Gastrocnemius medialis (tissue), 4 donors: ENCODE results near the gene CD300LD. TPM values are rescaled to one million over a fixed set of nuclear protein-coding genes. Genes with fewer than 3 reads are reported as not detected.

ENCODE experiments used
- ATAC-seq, 2 donors: fragments of 150-250 bp; one replicate each; pipeline ENCODE4 v1.9.1; 2016
- DNase-seq, 2 donors: peaks; one replicate each; pipeline ENCODE4 v3.0.0-alpha.2; 2019
- H3K27ac ChIP-seq, 4 donors: fragments of 200-600 bp; sonication (generic); 1 replicate in 1 of 4; 2 replicates in 3 of 4; pipeline ENCODE4 v1.5.1; 2016 to 2018; ENCODE audit warnings: mild to moderate bottlenecking in 2 of 4, moderate library complexity in 1 of 4
- H3K27me3 ChIP-seq, 3 donors: fragments of 200-600 bp; sonication (generic) in 2 of 3; 1 replicate in 1 of 3; 2 replicates in 2 of 3; pipeline versions ENCODE4 v1.5.1 to v1.6.0; 2016 to 2019; ENCODE audit warnings: mild to moderate bottlenecking in 1 of 3, moderate library complexity in 1 of 3
- H3K36me3 ChIP-seq, 2 donors: fragments of 200-600 bp; sonication (generic) in 1 of 2; one replicate each; pipeline ENCODE4 v1.5.1; 2017 to 2018
- H3K4me1 ChIP-seq, 2 donors: fragments of 200-600 bp; sonication (generic) in 1 of 2; one replicate each; pipeline ENCODE4 v1.5.1; 2016 to 2017; ENCODE audit warnings: mild to moderate bottlenecking in 2 of 2
- H3K4me3 ChIP-seq, 4 donors: fragments of 200-600 bp; sonication (generic) in 3 of 4; 1 replicate in 1 of 4; 2 replicates in 3 of 4; pipeline ENCODE4 v1.5.1; 2016 to 2019; ENCODE audit warnings: mild to moderate bottlenecking in 2 of 4
- H3K9me3 ChIP-seq, 3 donors: fragments of 200-600 bp; sonication (generic) in 2 of 3; 1 replicate in 1 of 3; 2 replicates in 2 of 3; pipeline ENCODE4 v1.5.1; 2016 to 2019
- CTCF ChIP-seq, 5 experiments: fragments of 450-650 bp in 3 of 5; fragments of 200-600 bp in 2 of 5; sonication (generic) in 2 of 5; IDR thresholded peaks in 4 of 5; conservative IDR thresholded peaks in 1 of 5; 1 replicate in 4 of 5; 2 replicates in 1 of 5; pipeline ENCODE4 v1.5.1; 2016 to 2019; ENCODE audit warnings: antibody characterized with exemption in 5 of 5, mild to moderate bottlenecking in 3 of 5, moderate library complexity in 3 of 5
- POLR2A ChIP-seq, 2 donors: fragments of 450-650 bp; IDR thresholded peaks; one replicate each; pipeline ENCODE4 v1.6.1; 2017; ENCODE audit warnings: antibody characterized with exemption in 2 of 2, mild to moderate bottlenecking in 2 of 2, moderate library complexity in 2 of 2
- in situ Hi-C, 4 donors: fragments of 200-750 bp; cut with MboI; loops; one replicate each; pipeline versions ENCODE4 v1.15.0 to v1.8.0; 2017; ENCODE audit warnings: low sequenced_read_pairs in 4 of 4
- intact Hi-C: fragments of 100-400 bp; cut with DNase I; formaldehyde crosslinking; loops from one replicate; pipeline ENCODE4 v1.15.1; 2023; ENCODE audit warnings: low total_unique reads
- total RNA-seq, 4 donors: library from RNA; depleted of rRNA; stranded (reverse); fragments of >200 nt; gene quantifications; one replicate each; pipeline versions ENCODE4 v1.1.0 to v1.2.3, GENCODE V29; 2016

Gene CD300LD
- total RNA-seq, 4 donors from 2014 or later: not detected

- H3K9me3 ChIP-seq: no peaks in the 10 kb centered on the region
- no peaks in the 10 kb centered on the region for H3K4me1 ChIP-seq
- H3K36me3 ChIP-seq: no peaks in the 10 kb centered on the region
- intact Hi-C loops (no loop called here), in situ Hi-C loops (no loop called here)
- TF ChIP-seq CTCF (IDR thresholded peaks at IDR 0.05 in 4 of 5, conservative IDR thresholded peaks at IDR 0.05 in 1 of 5): no peak
- no peak for TF ChIP-seq POLR2A (IDR thresholded peaks at IDR 0.05)
- no peaks in the 10 kb centered on the region for H3K27me3 ChIP-seq
- DNase-seq: no peak
- no peak for ATAC-seq
- no peak overlapping the region for H3K4me3 ChIP-seq
- H3K27ac ChIP-seq: no peak overlapping the region
Observed at GRCh38 chr17:74542727-74543383, 49.2 kb downstream of the CD300LD start.

- H3K4me3 ChIP-seq: no peak overlapping the region
- no peaks in the 10 kb centered on the region for H3K9me3 ChIP-seq
- H3K4me1 ChIP-seq: no peaks in the 10 kb centered on the region
- H3K36me3 ChIP-seq: no peaks in the 10 kb centered on the region
- H3K27ac ChIP-seq: no peak overlapping the region
- no peak for ATAC-seq
- TF ChIP-seq POLR2A (IDR thresholded peaks at IDR 0.05): no peak
- no peaks in the 10 kb centered on the region for H3K27me3 ChIP-seq
- no peak for DNase-seq
- intact Hi-C loops (no loop called here), in situ Hi-C loops (no loop called here)
Observed at GRCh38 chr17:74542166-74542565, 49.9 kb downstream of the CD300LD start.

- intact Hi-C loops (no loop called here), in situ Hi-C loops (no loop called here)
- Histone ChIP-seq H3K4me3 (no peak overlapping the region), H3K9me3 (no peaks in the 10 kb centered on the region), H3K36me3 (no peaks in the 10 kb centered on the region), H3K4me1 (no peaks in the 10 kb centered on the region), H3K27ac (no peak overlapping the region), H3K27me3 (peaks cover 0 to 3% (median 0%) of the 10 kb centered on the region in 3 donors)
- TF ChIP-seq POLR2A (IDR thresholded peaks at IDR 0.05) (no peak), CTCF (IDR thresholded peaks at IDR 0.05 in 4 of 5, conservative IDR thresholded peaks at IDR 0.05 in 1 of 5) (no peak)
- ATAC-seq (no peak), DNase-seq (no peak)
Observed at GRCh38 chr17:74541176-74542111, 50.6 kb downstream of the CD300LD start.

GRCh38 chr17:74539281-74539820, 52.7 kb downstream of the CD300LD start:
- Histone ChIP-seq H3K9me3 (peaks cover 0 to 3% (median 0%) of the 10 kb centered on the region in 3 donors), H3K4me1 (no peaks in the 10 kb centered on the region), H3K36me3 (no peaks in the 10 kb centered on the region), H3K4me3 (no peak overlapping the region), H3K27ac (no peak overlapping the region), H3K27me3 (peaks cover 0 to 3% (median 0%) of the 10 kb centered on the region in 3 donors)
- DNase-seq (no peak), ATAC-seq (no peak)
- in situ Hi-C loops: no loop called here
- TF ChIP-seq CTCF (IDR thresholded peaks at IDR 0.05 in 4 of 5, conservative IDR thresholded peaks at IDR 0.05 in 1 of 5): no peak
- no peak for TF ChIP-seq POLR2A (IDR thresholded peaks at IDR 0.05)
- intact Hi-C loops: no loop called here

- no peak for DNase-seq
- H3K27me3 ChIP-seq: peaks cover 0 to 3% (median 0%) of the 10 kb centered on the region in 3 donors
- no peaks in the 10 kb centered on the region for H3K36me3 ChIP-seq
- no peak for TF ChIP-seq CTCF (IDR thresholded peaks at IDR 0.05 in 4 of 5, conservative IDR thresholded peaks at IDR 0.05 in 1 of 5)
- TF ChIP-seq POLR2A (IDR thresholded peaks at IDR 0.05): no peak
- peaks cover 0 to 3% (median 0%) of the 10 kb centered on the region in 3 donors for H3K9me3 ChIP-seq
- no peaks in the 10 kb centered on the region for H3K4me1 ChIP-seq
- ATAC-seq: no peak
- H3K27ac ChIP-seq: no peak overlapping the region
- in situ Hi-C loops (no loop called here), intact Hi-C loops (no loop called here)
- no peak overlapping the region for H3K4me3 ChIP-seq
Observed at GRCh38 chr17:74536890-74537289, 55.2 kb downstream of the CD300LD start.
